ENCODE data around the gene C8B. TPM values are rescaled to one million over a fixed set of nuclear protein-coding genes. Genes with fewer than 3 reads are reported as not detected.

C8B gene
- total RNA-seq, 1 experiment from 2014 or later = not detected

GRCh38 chr1:56921479-56921878 lies 44.3 kb downstream of the C8B start:
- H3T11ph ChIP-seq (ENCODE audit: low read length) = no peak overlapping the region
- no peak overlapping the region for H3K14ac ChIP-seq (ENCODE audit: insufficient read depth, low read length)
- no peaks in the 10 kb centered on the region for H3K23me2 ChIP-seq (ENCODE audit: insufficient read length, low read depth, low read length, poor library complexity, severe bottlenecking)
- H4K5ac ChIP-seq (ENCODE audit: insufficient read length, low read depth, low read length) = no peak overlapping the region
- H3K56ac ChIP-seq (ENCODE audit: insufficient read length, low read depth, low read length) = no peak overlapping the region
- H3K36me3 Mint-ChIP-seq (ENCODE audit: insufficient read depth in 1 of 3, low read depth in 3 of 3) = no peaks in the 10 kb centered on the region
- TF ChIP-seq CTCF (conservative IDR thresholded peaks at IDR 0.05) = no peak
- H2AFZ ChIP-seq (ENCODE audit: low read length) = no peak overlapping the region
- no peaks in the 10 kb centered on the region for H3K9me3 ChIP-seq (ENCODE audit: control insufficient read depth, low read depth, low read length)
- no peak overlapping the region for H2BK20ac ChIP-seq (ENCODE audit: low read depth, low read length, poor library complexity, severe bottlenecking)
- peak overlapping the region in 2 of 3 experiments; percentile 50 to 53; a peak in 2 of 7 replicates for H3K27ac Mint-ChIP-seq
- H3K9me3 Mint-ChIP-seq = no peaks in the 10 kb centered on the region; a peak in 1 of 5 replicates
- no peak overlapping the region for H2BK15ac ChIP-seq (ENCODE audit: low read depth, low read length)
- no peak overlapping the region for H4K91ac ChIP-seq (ENCODE audit: insufficient read length, low read depth, low read length)
- DNase-seq = no peak
- WGBS (ENCODE audit: extremely low coverage, insufficient read length, low lambda C conversion rate) = no CpG with 5 or more reads among the region's 1 CpG
- no peak overlapping the region for H3K9ac ChIP-seq (ENCODE audit: extremely low read depth, insufficient read length, low read length)
- H2BK12ac ChIP-seq (ENCODE audit: insufficient read length, low read depth, low read length) = no peak overlapping the region
- H3K79me2 ChIP-seq (ENCODE audit: insufficient read depth, low read length) = no peaks in the 10 kb centered on the region
- no peak overlapping the region for H3K23ac ChIP-seq (ENCODE audit: insufficient read length, low read depth, low read length)
- H4K8ac ChIP-seq (replicated peaks; ENCODE audit: insufficient read length, low read depth, low read length) = no peak overlapping the region
- no peak overlapping the region for H3K27ac ChIP-seq (ENCODE audit: insufficient read length, low read depth, low read length)
- no peak overlapping the region for H3K4ac ChIP-seq (ENCODE audit: low read depth, low read length)
- no peak overlapping the region for H3K4me2 ChIP-seq (ENCODE audit: insufficient read depth, insufficient read length, low read length)
- no peaks in the 10 kb centered on the region; the same call in 1 of the 2 replicates for H3K27me3 Mint-ChIP-seq (ENCODE audit: low read depth)
- no peak overlapping the region for H2BK5ac ChIP-seq (ENCODE audit: insufficient read length, low read length)
- no peaks in the 10 kb centered on the region for H4K20me1 ChIP-seq (ENCODE audit: control insufficient read depth, insufficient read depth, insufficient read length)
- H3K27me3 ChIP-seq (ENCODE audit: insufficient read depth, low read length) = no peaks in the 10 kb centered on the region; the same call in 1 of the 2 replicates
- no peak overlapping the region for H2AK5ac ChIP-seq (ENCODE audit: insufficient read length, low read length)
- no peak overlapping the region for H3K18ac ChIP-seq (ENCODE audit: insufficient read length, low read depth, low read length)
- no peaks in the 10 kb centered on the region for H3K4me1 ChIP-seq (ENCODE audit: insufficient read depth, low read length)
- no peak overlapping the region for H3K4me3 Mint-ChIP-seq
- H3K79me1 ChIP-seq (ENCODE audit: insufficient read depth, low read depth, low read length, poor library complexity, severe bottlenecking) = no peaks in the 10 kb centered on the region
- H3K4me1 Mint-ChIP-seq = peaks cover 30 to 33% of the 10 kb centered on the region in 2 experiments
- H2BK120ac ChIP-seq (ENCODE audit: low read depth, low read length, poor library complexity, severe bottlenecking) = no peak overlapping the region

All from H9 (cell line).